ENCODE measurements around the gene ZBTB6.

GRCh38 chr9:122922713-122923112, 9.6 kb upstream of the ZBTB6 start:
- TF ChIP-seq CTCF (conservative IDR thresholded peaks at IDR 0.05; ENCODE audit: low read length) (no peak), EZH2phosphoT487 (IDR thresholded peaks at IDR 0.05; ENCODE audit: borderline replicate concordance) (no peak)
